Measurements from ENCODE around the gene UGT3A1. TPM values are rescaled to one million over a fixed set of nuclear protein-coding genes. Genes with fewer than 3 reads are reported as not detected.

The UGT3A1 gene
- total and polyA plus RNA-seq, 2 donors (not counting 3 experiments of a cell fraction or from before 2014, with no cell fraction given), result not detected

GRCh38 chr5:36031223-36031622, 40.0 kb upstream of the UGT3A1 start:
- H3K9me1 ChIP-seq (replicated peaks; ENCODE audit: control insufficient read depth, extremely low read depth, insufficient read depth, low read length), result no peaks in the 10 kb centered on the region
- FAIRE-seq (no peak), DNase-seq (ENCODE audit: low read depth, low spot score) (no peak)
- no peak overlapping the region for H3K4me2 ChIP-seq (ENCODE audit: insufficient read depth, low read length)
- ChIA-PET POLR2A (no interaction called here), CTCF (no interaction called here)
- H3K27me3 ChIP-seq (ENCODE audit: control insufficient read depth in 2 of 2, insufficient read depth in 2 of 2, low read length in 2 of 2), result no peaks in the 10 kb centered on the region
- no peak overlapping the region for H2AFZ ChIP-seq (ENCODE audit: low read depth, low read length)
- no peaks in the 10 kb centered on the region for H3K36me3 ChIP-seq (ENCODE audit: control insufficient read depth in 2 of 2, extremely low read depth in 1 of 2, insufficient read depth in 2 of 2, low read length in 2 of 2)
- TF ChIP-seq MYC (IDR thresholded peaks at IDR 0.05; ENCODE audit: low read depth, low read length), result no peak
- TF ChIP-seq MAX (IDR thresholded peaks at IDR 0.05; ENCODE audit: insufficient read depth, insufficient read length), result no peak
- TF ChIP-seq CTCF (IDR thresholded peaks at IDR 0.05; ENCODE audit: extremely low read depth in 1 of 2, insufficient read depth in 1 of 2, low read depth in 1 of 2, low read length in 2 of 2), result no peak
- no peak for TF ChIP-seq EZH2 (IDR thresholded peaks at IDR 0.05; ENCODE audit: borderline replicate concordance, low read depth, low read length, severe bottlenecking)
- TF ChIP-seq FOS (IDR thresholded peaks at IDR 0.05; ENCODE audit: borderline replicate concordance, insufficient read depth, low read length), result no peak
- no peak for TF ChIP-seq POLR2A (IDR thresholded peaks at IDR 0.05; ENCODE audit: low read depth, low read length)
- TF ChIP-seq POLR2AphosphoS5 (IDR thresholded peaks at IDR 0.05; ENCODE audit: insufficient read depth, low read depth, low read length), result no peak
- no peak for TF ChIP-seq JUN (IDR thresholded peaks at IDR 0.05; ENCODE audit: borderline replicate concordance, insufficient read depth, insufficient read length, low read depth)
- TF ChIP-seq GATA2 (IDR thresholded peaks at IDR 0.05; ENCODE audit: insufficient read depth, insufficient read length, low read depth, low read length), result no peak
- no peak overlapping the region for H3K4me3 ChIP-seq (replicated peaks in 1 of 3; ENCODE audit: insufficient read depth in 1 of 3, low read depth in 1 of 3, low read length in 3 of 3)
- intact Hi-C loops (cut with micrococcal nuclease), result no loop called here
- H3K4me1 ChIP-seq (ENCODE audit: control insufficient read depth, extremely low read depth, insufficient read depth, low read length), result no peaks in the 10 kb centered on the region
- dilution Hi-C loops (cut with MboI; ENCODE audit: extremely low pct_ligation_motif_present, low sequenced_read_pairs), result no loop called here
- H3K9me3 ChIP-seq (replicated peaks; ENCODE audit: control insufficient read depth, insufficient read depth, low read length), result no peaks in the 10 kb centered on the region
- H3K9ac ChIP-seq (replicated peaks; ENCODE audit: extremely low read depth, insufficient read depth, low read length), result no peak overlapping the region
- no peak overlapping the region for H3K27ac ChIP-seq (ENCODE audit: insufficient read depth, low read depth, low read length)
- no TSS peak for BruUV-seq (replicated peaks)
- H3K79me2 ChIP-seq (ENCODE audit: control insufficient read depth, insufficient read depth, low read length), result no peaks in the 10 kb centered on the region
- no peaks in the 10 kb centered on the region for H4K20me1 ChIP-seq (replicated peaks; ENCODE audit: control insufficient read depth, extremely low read depth, insufficient read depth, low read length)

Measured in endothelial cell of umbilical vein (primary cell).